Karpas-422 (cell line): ENCODE data around the gene HUNK. TPM values are rescaled to one million over a fixed set of nuclear protein-coding genes. Genes with fewer than 3 reads are reported as not detected.

Source experiments
- DNase-seq: peaks from one replicate; pipeline ENCODE4 v3.0.0-alpha.2; 2015
- H2AFZ ChIP-seq: fragments of 200-600 bp; sonication (generic); 2 replicates; pipeline ENCODE4 v1.6.1; 2014; ENCODE audit warnings: antibody characterized with exemption, low read length, mixed read lengths
- H3K27ac ChIP-seq: fragments of 200-600 bp; sonication (generic); 2 replicates; pipeline ENCODE4 v1.5.1; 2014; ENCODE audit warnings: mild to moderate bottlenecking, low read length, moderate library complexity
- H3K27me3 ChIP-seq: fragments of 200-600 bp; sonication (generic); 2 replicates; pipeline ENCODE4 v1.6.1; 2014; ENCODE audit warnings: low read length, mixed read lengths
- H3K36me3 ChIP-seq: fragments of 200-600 bp; sonication (generic); 2 replicates; pipeline ENCODE4 v1.6.1; 2014; ENCODE audit warnings: low read length, mixed read lengths; ENCODE audit not compliant: insufficient read depth
- H3K4me1 ChIP-seq: fragments of 200-600 bp; sonication (generic); 2 replicates; pipeline ENCODE4 v1.6.1; 2014; ENCODE audit warnings: mild to moderate bottlenecking, low read length, mixed read lengths
- H3K4me2 ChIP-seq: fragments of 200-600 bp; sonication (generic); 2 replicates; pipeline ENCODE4 v1.6.1; 2014; ENCODE audit warnings: low read length, low read depth, mild to moderate bottlenecking; ENCODE audit not compliant: poor library complexity, severe bottlenecking
- H3K4me3 ChIP-seq: fragments of 200-600 bp; sonication (generic); 2 replicates; pipeline ENCODE4 v1.5.1; 2014; ENCODE audit warnings: mild to moderate bottlenecking, antibody characterized with exemption, low read length, mixed read lengths
- H3K79me2 ChIP-seq: fragments of 200-600 bp; sonication (generic); 2 replicates; pipeline ENCODE4 v1.6.1; 2014; ENCODE audit warnings: mild to moderate bottlenecking, low read length, mixed read lengths
- H3K9ac ChIP-seq: fragments of 200-600 bp; sonication (generic); 2 replicates; pipeline ENCODE4 v1.6.0; 2014; ENCODE audit warnings: low read length
- H3K9me2 ChIP-seq: fragments of 200-600 bp; sonication (generic), shearing (Covaris generic); replicated peaks from 2 replicates; pipeline ENCODE4 v1.6.0; 2014; ENCODE audit warnings: mild to moderate bottlenecking, low read length, moderate library complexity; ENCODE audit not compliant: insufficient read depth
- H3K9me3 ChIP-seq: fragments of 300-700, 200-600 bp; sonication (generic); 2 replicates; pipeline ENCODE4 v1.6.1; 2014; ENCODE audit warnings: low read length, mixed read lengths
- H4K20me1 ChIP-seq: fragments of 200-600 bp; sonication (generic); 2 replicates; pipeline ENCODE4 v1.6.1; 2014; ENCODE audit warnings: mild to moderate bottlenecking, antibody characterized with exemption, low read length, low read depth; ENCODE audit not compliant: insufficient read depth
- total RNA-seq: library from RNA; depleted of rRNA; stranded (reverse); fragments of >200 nt; shearing (Covaris generic); gene quantifications from 2 replicates; pipeline ENCODE4 v1.2.3, GENCODE V29; 2014; ENCODE audit warnings: low replicate concordance

HUNK gene
- total RNA-seq, 1 experiment from 2014 or later, result not detected

- no peak overlapping the region for H2AFZ ChIP-seq
- no peak overlapping the region for H3K4me2 ChIP-seq
- H3K4me3 ChIP-seq, result no peak overlapping the region
- no peak for DNase-seq
- no peaks in the 10 kb centered on the region for H3K9me3 ChIP-seq
- H3K36me3 ChIP-seq, result no peaks in the 10 kb centered on the region
- H3K9me2 ChIP-seq, result no peaks in the 10 kb centered on the region
- H3K9ac ChIP-seq, result no peak overlapping the region
- no peaks in the 10 kb centered on the region for H3K79me2 ChIP-seq
- no peak overlapping the region for H3K27ac ChIP-seq
- H3K27me3 ChIP-seq, result no peaks in the 10 kb centered on the region
- H4K20me1 ChIP-seq, result no peaks in the 10 kb centered on the region
- H3K4me1 ChIP-seq, result no peaks in the 10 kb centered on the region
These were observed 99.8 kb downstream of the HUNK start for GRCh38 chr21:31972622-31973021.

- H3K27ac ChIP-seq, result no peak overlapping the region
- no peak overlapping the region for H3K4me2 ChIP-seq
- H3K9me2 ChIP-seq, result no peaks in the 10 kb centered on the region
- no peaks in the 10 kb centered on the region for H3K4me1 ChIP-seq
- H3K9ac ChIP-seq, result no peak overlapping the region
- no peak for DNase-seq
- H4K20me1 ChIP-seq, result no peaks in the 10 kb centered on the region
- no peaks in the 10 kb centered on the region for H3K79me2 ChIP-seq
- H3K9me3 ChIP-seq, result no peaks in the 10 kb centered on the region
- no peaks in the 10 kb centered on the region for H3K27me3 ChIP-seq
- H3K36me3 ChIP-seq, result no peaks in the 10 kb centered on the region
- H2AFZ ChIP-seq, result no peak overlapping the region
- no peak overlapping the region for H3K4me3 ChIP-seq
These were observed 100.7 kb downstream of the HUNK start for GRCh38 chr21:31973402-31973944.

- Histone ChIP-seq H4K20me1 (no peaks in the 10 kb centered on the region), H3K4me3 (no peak overlapping the region), H3K27me3 (no peaks in the 10 kb centered on the region), H3K9ac (no peak overlapping the region), H3K4me1 (no peaks in the 10 kb centered on the region), H3K27ac (no peak overlapping the region), H3K9me2 (no peaks in the 10 kb centered on the region), H3K79me2 (no peaks in the 10 kb centered on the region), H3K9me3 (no peaks in the 10 kb centered on the region), H3K36me3 (no peaks in the 10 kb centered on the region), H2AFZ (no peak overlapping the region), H3K4me2 (no peak overlapping the region)
- no peak for DNase-seq
These were observed 101.7 kb downstream of the HUNK start for GRCh38 chr21:31974454-31974985.

GRCh38 chr21:31975491-31975890 is 102.7 kb downstream of the HUNK start:
- no peaks in the 10 kb centered on the region for H3K9me3 ChIP-seq
- H3K4me1 ChIP-seq, result no peaks in the 10 kb centered on the region
- no peak for DNase-seq
- H3K27me3 ChIP-seq, result no peaks in the 10 kb centered on the region
- H3K27ac ChIP-seq, result no peak overlapping the region
- H3K9ac ChIP-seq, result no peak overlapping the region
- H4K20me1 ChIP-seq, result no peaks in the 10 kb centered on the region
- no peak overlapping the region for H3K4me2 ChIP-seq
- no peaks in the 10 kb centered on the region for H3K79me2 ChIP-seq
- H3K4me3 ChIP-seq, result no peak overlapping the region
- no peaks in the 10 kb centered on the region for H3K36me3 ChIP-seq
- H3K9me2 ChIP-seq, result no peaks in the 10 kb centered on the region
- H2AFZ ChIP-seq, result no peak overlapping the region

- Histone ChIP-seq H3K27me3 (no peaks in the 10 kb centered on the region), H3K9me3 (no peaks in the 10 kb centered on the region), H3K4me3 (no peak overlapping the region), H3K9me2 (no peaks in the 10 kb centered on the region), H3K79me2 (no peaks in the 10 kb centered on the region), H3K9ac (no peak overlapping the region), H4K20me1 (no peaks in the 10 kb centered on the region), H3K27ac (no peak overlapping the region), H3K4me1 (no peaks in the 10 kb centered on the region), H2AFZ (no peak overlapping the region), H3K4me2 (no peak overlapping the region), H3K36me3 (no peaks in the 10 kb centered on the region)
- no peak for DNase-seq
These were observed 105.0 kb downstream of the HUNK start for GRCh38 chr21:31977816-31978215.

GRCh38 chr21:31983120-31983519 is 110.3 kb downstream of the HUNK start:
- Histone ChIP-seq H4K20me1 (no peaks in the 10 kb centered on the region), H3K27ac (no peak overlapping the region)
- DNase-seq, result no peak

GRCh38 chr21:31983554-31983953 is 110.7 kb downstream of the HUNK start:
- Histone ChIP-seq H2AFZ (no peak overlapping the region), H3K4me2 (no peak overlapping the region), H3K27me3 (no peaks in the 10 kb centered on the region), H3K4me1 (no peaks in the 10 kb centered on the region), H3K27ac (no peak overlapping the region), H3K79me2 (no peaks in the 10 kb centered on the region), H3K36me3 (no peaks in the 10 kb centered on the region), H3K4me3 (no peak overlapping the region), H3K9ac (no peak overlapping the region), H3K9me2 (no peaks in the 10 kb centered on the region), H3K9me3 (no peaks in the 10 kb centered on the region), H4K20me1 (no peaks in the 10 kb centered on the region)
- no peak for DNase-seq

More at GRCh38 chr21:31983120-31983519, 110.3 kb downstream of the HUNK start:
- Histone ChIP-seq H3K4me1 (no peaks in the 10 kb centered on the region), H3K9me3 (no peaks in the 10 kb centered on the region), H2AFZ (no peak overlapping the region), H3K27me3 (no peaks in the 10 kb centered on the region), H3K9me2 (no peaks in the 10 kb centered on the region), H3K4me3 (no peak overlapping the region), H3K9ac (no peak overlapping the region), H3K36me3 (no peaks in the 10 kb centered on the region), H3K79me2 (no peaks in the 10 kb centered on the region), H3K4me2 (no peak overlapping the region)

GRCh38 chr21:31985398-31985797 is 112.6 kb downstream of the HUNK start:
- Histone ChIP-seq H3K36me3 (no peaks in the 10 kb centered on the region), H3K4me3 (no peak overlapping the region), H4K20me1 (no peaks in the 10 kb centered on the region), H3K9me2 (no peaks in the 10 kb centered on the region), H3K27ac (no peak overlapping the region), H3K4me2 (no peak overlapping the region), H3K4me1 (no peaks in the 10 kb centered on the region), H3K9me3 (no peaks in the 10 kb centered on the region), H3K9ac (no peak overlapping the region), H3K27me3 (no peaks in the 10 kb centered on the region), H3K79me2 (no peaks in the 10 kb centered on the region), H2AFZ (no peak overlapping the region)
- DNase-seq, result no peak
